ENCODE results near the gene MYO1B.

MYO1B gene

GRCh38 chr2:191474464-191474863 is 229.3 kb downstream of the MYO1B start:
- DNase-seq, result no peak

All from hematopoietic multipotent progenitor cell treated with erythropoietin and hydrocortisone succinate and interleukin-3 and kit ligand, for 4 days (in vitro differentiated cells).